HCT116 (cell line): ENCODE measurements around the gene MMEL1. TPM values are rescaled to one million over a fixed set of nuclear protein-coding genes. Genes with fewer than 3 reads are reported as not detected.

Experiments
- ATAC-seq: fragments of 200-7000 bp; cut with Tn5 transposase; 2 replicates; pipeline ENCODE4 v1.9.1; 2020; ENCODE audit warnings: mild to moderate bottlenecking, moderate library complexity
- BruUV-seq: library from RNA; stranded (reverse); fragments of 400-500 nt; replicated peaks from 2 replicates; lab custom pipeline; 2021; lab: Mats Ljungman, UMichigan
- CTCF ChIA-PET: fragments of 300-600 bp; sonication (Branson Sonifier 250); formaldehyde crosslinking; loops from one replicate; lab custom pipeline; 2021; ENCODE audit warnings: antibody characterized with exemption; lab: Charles Lee
- POLR2A ChIA-PET: fragments of 300-600, 350-600 bp; sonication (Branson Sonifier 250); formaldehyde crosslinking; loops from one replicate; lab custom pipeline; 2021; ENCODE audit warnings: antibody characterized with exemption; lab: Charles Lee
- RAD21 ChIA-PET, 2 experiments: fragments of 300-600 bp; sonication (Branson Sonifier 250); formaldehyde crosslinking; loops; one replicate each; lab custom pipeline; 2023; ENCODE audit warnings: low total read pairs in 2 of 2; ENCODE audit not compliant: uncharacterized antibody in 2 of 2, unreplicated experiment in 2 of 2, low non-redundant PET in 1 of 2; lab: Charles Lee
- DNase-seq: peaks from one replicate; pipeline ENCODE4 v3.0.0-alpha.2; 2010; ENCODE audit warnings: low read depth, low spot score
- H2AFZ ChIP-seq: fragments of 200-600 bp; shearing (Covaris generic), sonication (generic); 2 replicates; pipeline ENCODE4 v1.6.1; 2017; ENCODE audit warnings: low read depth, mixed run types, mixed read lengths, antibody characterized with exemption, low read length; ENCODE audit not compliant: poor library complexity, severe bottlenecking
- H3K27ac ChIP-seq: 2 replicates; pipeline ENCODE4 v1.5.1; 2012; ENCODE audit warnings: low read depth, low read length
- H3K27me3 ChIP-seq: fragments of 200-600 bp; sonication (generic); 2 replicates; pipeline ENCODE4 v1.6.1; 2016; ENCODE audit warnings: mixed run types, low read length, mixed read lengths; ENCODE audit not compliant: insufficient read depth
- H3K36me3 ChIP-seq, 2 experiments: fragments of 200-500 bp in 1 of 2; fragments of 200-600 bp in 1 of 2; sonication (Bioruptor generic) in 1 of 2; sonication (generic) in 1 of 2; 2 replicates each; pipeline versions ENCODE4 v1.5.1 to v1.6.1; 2014 to 2016; ENCODE audit warnings: low read length in 2 of 2, inconsistent platforms in 1 of 2, mixed read lengths in 1 of 2, mixed run types in 1 of 2; ENCODE audit not compliant: insufficient read depth in 2 of 2, control insufficient read depth in 1 of 2
- H3K4me1 ChIP-seq, 2 experiments: fragments of 200-600 bp in 1 of 2; sonication (generic) in 1 of 2; 2 replicates each; pipeline versions ENCODE4 v1.5.1 to v1.6.1; 2012 to 2017; ENCODE audit warnings: low read length in 2 of 2, inconsistent platforms in 1 of 2, mild to moderate bottlenecking in 1 of 2, mixed read lengths in 1 of 2, mixed run types in 1 of 2, moderate library complexity in 1 of 2; ENCODE audit not compliant: insufficient read depth in 2 of 2, control insufficient read depth in 1 of 2
- H3K4me2 ChIP-seq: fragments of 200-600 bp; sonication (generic); 2 replicates; pipeline ENCODE4 v1.6.1; 2017; ENCODE audit warnings: mixed run types, low read length, mixed read lengths
- H3K4me3 ChIP-seq, 2 experiments: fragments of 200-600 bp in 1 of 2; sonication (generic) in 1 of 2; replicated peaks in 1 of 2; 2 replicates each; pipeline ENCODE4 v1.5.1; 2011 to 2016; ENCODE audit warnings: low read length in 2 of 2, control low read depth in 1 of 2, low read depth in 1 of 2, mild to moderate bottlenecking in 1 of 2, mixed read lengths in 1 of 2, mixed run types in 1 of 2
- H3K79me2 ChIP-seq: fragments of 200-600 bp; sonication (generic); 2 replicates; pipeline ENCODE4 v1.6.1; 2017; ENCODE audit warnings: mild to moderate bottlenecking, mixed run types, low read length, moderate library complexity, mixed read lengths; ENCODE audit not compliant: insufficient read depth
- H3K9ac ChIP-seq: fragments of 200-600 bp; sonication (generic); 2 replicates; pipeline ENCODE4 v1.6.1; 2016; ENCODE audit warnings: low read length, mixed read lengths
- H3K9me2 ChIP-seq: fragments of 200-600 bp; sonication (generic), shearing (Covaris generic); 2 replicates; pipeline ENCODE4 v1.6.1; 2017; ENCODE audit warnings: mixed run types, mild to moderate bottlenecking, moderate library complexity; ENCODE audit not compliant: insufficient read depth
- H3K9me3 ChIP-seq, 2 experiments: fragments of 200-500 bp in 1 of 2; fragments of 200-600 bp in 1 of 2; sonication (Bioruptor generic) in 1 of 2; sonication (generic) in 1 of 2; 2 replicates each; pipeline ENCODE4 v1.6.1; 2014 to 2017; ENCODE audit warnings: low read length in 2 of 2, mixed read lengths in 2 of 2, inconsistent platforms in 1 of 2, low read depth in 1 of 2, mild to moderate bottlenecking in 1 of 2, mixed run types in 1 of 2, moderate library complexity in 1 of 2; ENCODE audit not compliant: control insufficient read depth in 1 of 2, insufficient read depth in 1 of 2
- H4K20me1 ChIP-seq: fragments of 200-600 bp; sonication (generic), shearing (Covaris generic); 2 replicates; pipeline ENCODE4 v1.6.1; 2017; ENCODE audit warnings: mixed run types, mild to moderate bottlenecking, moderate library complexity; ENCODE audit not compliant: insufficient read depth
- CBX3 ChIP-seq: IDR thresholded peaks from 2 replicates; pipeline ENCODE4 v1.6.1; 2012; ENCODE audit warnings: low read depth
- CEBPB ChIP-seq: IDR thresholded peaks from 2 replicates; pipeline ENCODE4 v1.6.1; 2012; ENCODE audit warnings: low read depth
- ELF1 ChIP-seq: IDR thresholded peaks from 2 replicates; pipeline ENCODE4 v1.6.1; 2012; ENCODE audit warnings: low read depth, borderline replicate concordance
- EZH2phosphoT487 ChIP-seq: fragments of 200-600 bp; IDR thresholded peaks from 2 replicates; pipeline ENCODE4 v1.6.1; 2018; ENCODE audit warnings: antibody characterized with exemption, borderline replicate concordance
- FOSL1 ChIP-seq: IDR thresholded peaks from 2 replicates; pipeline ENCODE4 v1.6.1; 2012; ENCODE audit warnings: low read depth
- JUND ChIP-seq: IDR thresholded peaks from 2 replicates; pipeline ENCODE4 v1.6.1; 2012
- POLR2A ChIP-seq: IDR thresholded peaks from 2 replicates; pipeline ENCODE4 v1.7.0; 2011; ENCODE audit warnings: borderline replicate concordance; ENCODE audit not compliant: insufficient read depth, insufficient read length; ENCODE audit errors: extremely low read depth
- SP1 ChIP-seq: IDR thresholded peaks from 2 replicates; pipeline ENCODE4 v1.6.1; 2012; ENCODE audit warnings: low read depth
- SRF ChIP-seq: IDR thresholded peaks from 2 replicates; pipeline ENCODE4 v1.6.1; 2012; ENCODE audit warnings: low read depth
- YY1 ChIP-seq: IDR thresholded peaks from 2 replicates; pipeline ENCODE4 v1.6.1; 2011; ENCODE audit warnings: low read length, low read depth, moderate library complexity, mild to moderate bottlenecking; ENCODE audit not compliant: insufficient replicate concordance; ENCODE audit errors: extremely low read depth
- ZFX ChIP-seq: fragments of 450-650 bp; IDR thresholded peaks from 2 replicates; pipeline ENCODE4 v1.6.1; 2017
- ZNF274 ChIP-seq: fragments of 200-500 bp; sonication (Bioruptor generic); IDR thresholded peaks from 2 replicates; pipeline ENCODE4 v1.6.1; 2014; ENCODE audit warnings: mild to moderate bottlenecking, low read depth, low read length, inconsistent platforms
- intact Hi-C: fragments of 100-400 bp; cut with micrococcal nuclease; formaldehyde crosslinking; loops from 2 replicates; pipeline ENCODE4 v1.10.0; 2022
- total RNA-seq: library from RNA; stranded (reverse); gene quantifications from one replicate; pipeline ENCODE4 v1.2.1, GENCODE V29; 2021; ENCODE audit not compliant: unreplicated experiment
- TF ChIP-seq, protein P1 (sequence below): IDR thresholded peaks from 2 replicates; pipeline ENCODE4 v1.6.1; 2012; ENCODE audit warnings: low read depth
- TF ChIP-seq, protein P2 (sequence below): IDR thresholded peaks from 2 replicates; pipeline ENCODE4 v1.6.1; 2012
- TF ChIP-seq, protein P3 (sequence below), 3 experiments: fragments of 200-600 bp in 1 of 3; sonication (generic) in 1 of 3; IDR thresholded peaks in 2 of 3; conservative IDR thresholded peaks in 1 of 3; 2 replicates each; pipeline ENCODE4 v1.5.1; 2012 to 2017; ENCODE audit warnings: low read depth in 2 of 3, low read length in 2 of 3, antibody characterized with exemption in 1 of 3, borderline replicate concordance in 1 of 3, control low read depth in 1 of 3, mild to moderate bottlenecking in 1 of 3, mixed read lengths in 1 of 3, mixed run types in 1 of 3, moderate library complexity in 1 of 3; ENCODE audit not compliant: insufficient read depth in 1 of 3

Gene MMEL1
- total RNA-seq, 1 experiment from 2014 or later: 2.7 TPM

DNA sequence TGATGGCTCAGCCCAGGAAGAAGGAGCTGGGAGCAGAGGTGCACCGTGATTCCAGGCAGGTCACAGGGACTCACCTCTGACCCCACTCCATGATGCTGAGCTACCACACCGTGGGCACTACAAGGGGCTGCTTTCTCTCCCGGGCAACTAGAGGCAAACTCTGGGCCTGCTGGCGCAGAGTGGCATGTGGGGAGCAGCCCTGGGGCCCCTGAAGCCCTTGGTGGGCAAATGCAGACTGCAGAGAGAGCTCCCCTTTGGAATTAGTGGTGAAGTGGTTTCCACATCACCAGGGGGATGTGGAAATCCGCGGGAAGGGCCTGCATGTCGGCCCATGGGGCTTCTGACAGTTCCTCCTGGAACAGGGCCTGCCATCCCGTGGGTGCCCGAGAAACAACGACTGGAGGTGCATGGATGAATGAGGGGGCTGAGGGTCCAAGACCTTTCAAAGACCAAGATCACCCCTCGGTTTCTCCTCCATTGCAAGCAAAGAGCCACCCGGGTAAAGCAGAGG is 11.8 kb upstream of the MMEL1 start:
- Histone ChIP-seq H3K4me2 (no peak overlapping the region), H3K9me3 (peaks cover 6 to 7% of the 10 kb centered on the region in 2 experiments; a peak in 1 of 4 replicates), H3K79me2 (peaks cover 13% of the 10 kb centered on the region; the same call in 1 of the 2 replicates)
- intact Hi-C loops: loop anchor here (5.0 kb wide), 1 partner anchor 232 kb away; the partner anchor contains the start of gene PEX10
- no peak for ATAC-seq
- TF ChIP-seq EZH2phosphoT487 (no peak), ZNF274 (no peak), CBX3 (no peak), ELF1 (no peak), CEBPB (no peak), YY1 (no peak), JUND (no peak), FOSL1 (no peak), SP1 (no peak), ZFX (no peak), POLR2A (no peak), SRF (no peak)
- TF ChIP-seq, protein P1, sequence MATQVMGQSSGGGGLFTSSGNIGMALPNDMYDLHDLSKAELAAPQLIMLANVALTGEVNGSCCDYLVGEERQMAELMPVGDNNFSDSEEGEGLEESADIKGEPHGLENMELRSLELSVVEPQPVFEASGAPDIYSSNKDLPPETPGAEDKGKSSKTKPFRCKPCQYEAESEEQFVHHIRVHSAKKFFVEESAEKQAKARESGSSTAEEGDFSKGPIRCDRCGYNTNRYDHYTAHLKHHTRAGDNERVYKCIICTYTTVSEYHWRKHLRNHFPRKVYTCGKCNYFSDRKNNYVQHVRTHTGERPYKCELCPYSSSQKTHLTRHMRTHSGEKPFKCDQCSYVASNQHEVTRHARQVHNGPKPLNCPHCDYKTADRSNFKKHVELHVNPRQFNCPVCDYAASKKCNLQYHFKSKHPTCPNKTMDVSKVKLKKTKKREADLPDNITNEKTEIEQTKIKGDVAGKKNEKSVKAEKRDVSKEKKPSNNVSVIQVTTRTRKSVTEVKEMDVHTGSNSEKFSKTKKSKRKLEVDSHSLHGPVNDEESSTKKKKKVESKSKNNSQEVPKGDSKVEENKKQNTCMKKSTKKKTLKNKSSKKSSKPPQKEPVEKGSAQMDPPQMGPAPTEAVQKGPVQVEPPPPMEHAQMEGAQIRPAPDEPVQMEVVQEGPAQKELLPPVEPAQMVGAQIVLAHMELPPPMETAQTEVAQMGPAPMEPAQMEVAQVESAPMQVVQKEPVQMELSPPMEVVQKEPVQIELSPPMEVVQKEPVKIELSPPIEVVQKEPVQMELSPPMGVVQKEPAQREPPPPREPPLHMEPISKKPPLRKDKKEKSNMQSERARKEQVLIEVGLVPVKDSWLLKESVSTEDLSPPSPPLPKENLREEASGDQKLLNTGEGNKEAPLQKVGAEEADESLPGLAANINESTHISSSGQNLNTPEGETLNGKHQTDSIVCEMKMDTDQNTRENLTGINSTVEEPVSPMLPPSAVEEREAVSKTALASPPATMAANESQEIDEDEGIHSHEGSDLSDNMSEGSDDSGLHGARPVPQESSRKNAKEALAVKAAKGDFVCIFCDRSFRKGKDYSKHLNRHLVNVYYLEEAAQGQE: no peak
- TF ChIP-seq, protein P2, sequence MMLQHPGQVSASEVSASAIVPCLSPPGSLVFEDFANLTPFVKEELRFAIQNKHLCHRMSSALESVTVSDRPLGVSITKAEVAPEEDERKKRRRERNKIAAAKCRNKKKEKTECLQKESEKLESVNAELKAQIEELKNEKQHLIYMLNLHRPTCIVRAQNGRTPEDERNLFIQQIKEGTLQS: no peak
- TF ChIP-seq, protein P3, sequence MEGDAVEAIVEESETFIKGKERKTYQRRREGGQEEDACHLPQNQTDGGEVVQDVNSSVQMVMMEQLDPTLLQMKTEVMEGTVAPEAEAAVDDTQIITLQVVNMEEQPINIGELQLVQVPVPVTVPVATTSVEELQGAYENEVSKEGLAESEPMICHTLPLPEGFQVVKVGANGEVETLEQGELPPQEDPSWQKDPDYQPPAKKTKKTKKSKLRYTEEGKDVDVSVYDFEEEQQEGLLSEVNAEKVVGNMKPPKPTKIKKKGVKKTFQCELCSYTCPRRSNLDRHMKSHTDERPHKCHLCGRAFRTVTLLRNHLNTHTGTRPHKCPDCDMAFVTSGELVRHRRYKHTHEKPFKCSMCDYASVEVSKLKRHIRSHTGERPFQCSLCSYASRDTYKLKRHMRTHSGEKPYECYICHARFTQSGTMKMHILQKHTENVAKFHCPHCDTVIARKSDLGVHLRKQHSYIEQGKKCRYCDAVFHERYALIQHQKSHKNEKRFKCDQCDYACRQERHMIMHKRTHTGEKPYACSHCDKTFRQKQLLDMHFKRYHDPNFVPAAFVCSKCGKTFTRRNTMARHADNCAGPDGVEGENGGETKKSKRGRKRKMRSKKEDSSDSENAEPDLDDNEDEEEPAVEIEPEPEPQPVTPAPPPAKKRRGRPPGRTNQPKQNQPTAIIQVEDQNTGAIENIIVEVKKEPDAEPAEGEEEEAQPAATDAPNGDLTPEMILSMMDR (IDR thresholded peaks at IDR 0.05 in 2 of 3, conservative IDR thresholded peaks at IDR 0.05 in 1 of 3; ENCODE audit: borderline replicate concordance in 1 of 3, insufficient read depth in 1 of 3, low read depth in 2 of 3, low read length in 2 of 3): no peak
- TF ChIP-seq, all 23 proteins: peak for 0
- CTCF ChIA-PET: no interaction called here
- Histone ChIP-seq H3K36me3 (no peaks in the 10 kb centered on the region), H4K20me1 (no peaks in the 10 kb centered on the region), H3K27ac (no peak overlapping the region), H3K4me3 (no peak overlapping the region), H3K27me3 (peaks cover 8% of the 10 kb centered on the region; the same call in 1 of the 2 replicates), H2AFZ (no peak overlapping the region), H3K4me1 (peaks cover 6 to 28% of the 10 kb centered on the region in 2 experiments; a peak in 3 of 4 replicates), H3K9ac (no peak overlapping the region), H3K9me2 (no peaks in the 10 kb centered on the region)
- RAD21 ChIA-PET: no interaction called here
- BruUV-seq: no TSS peak
- DNase-seq: no peak
- POLR2A ChIA-PET: no interaction called here
